ENCODE data around the gene BPGM.

GRCh38 chr7:134627775-134628153 lies 18.9 kb upstream of the BPGM start:
- TF ChIP-seq POLR2A (IDR thresholded peaks at IDR 0.05): no peak
- TF ChIP-seq CTCF (IDR thresholded peaks at IDR 0.05): no peak
- TF ChIP-seq EP300 (IDR thresholded peaks at IDR 0.05): no peak

Data from tibial nerve (tissue), 4 donors.